Measurements from ENCODE around the gene HPCAL1.
"Not testable (repeated sequence)": the region's sequence is repeated elsewhere in the genome, so short reads cannot be mapped to it uniquely, and the experiment has no call there.

HPCAL1 gene

DNA sequence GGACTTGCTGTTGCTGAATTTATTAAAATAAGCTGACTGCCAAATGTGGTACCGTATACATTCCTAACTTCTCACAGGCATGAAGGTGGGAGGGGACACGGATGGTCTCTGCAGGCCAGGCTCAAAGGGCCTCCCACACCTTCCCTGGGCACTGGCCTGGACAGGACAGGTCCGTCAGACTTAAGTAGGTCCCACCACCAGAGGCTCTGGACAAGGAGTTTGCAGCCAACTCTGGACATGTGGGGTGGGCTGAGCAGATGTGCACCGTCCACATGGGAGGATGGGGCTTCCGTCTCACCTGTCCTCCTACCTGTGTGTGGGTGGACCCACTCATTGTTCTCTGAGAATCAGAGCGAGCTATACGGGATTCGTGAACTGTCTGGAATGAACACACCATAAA is 137.3 kb downstream of the HPCAL1 start:
- DNase-seq (ENCODE audit: insufficient read length, low spot score) (no peak), FAIRE-seq (no peak)
- TF ChIP-seq POU2F2 (IDR thresholded peaks at IDR 0.05; ENCODE audit: low read depth, low read length) (no peak), POLR2AphosphoS5 (IDR thresholded peaks at IDR 0.05; ENCODE audit: low read depth, low read length) (no peak; the same call in 1 of the 2 replicates)

DNA sequence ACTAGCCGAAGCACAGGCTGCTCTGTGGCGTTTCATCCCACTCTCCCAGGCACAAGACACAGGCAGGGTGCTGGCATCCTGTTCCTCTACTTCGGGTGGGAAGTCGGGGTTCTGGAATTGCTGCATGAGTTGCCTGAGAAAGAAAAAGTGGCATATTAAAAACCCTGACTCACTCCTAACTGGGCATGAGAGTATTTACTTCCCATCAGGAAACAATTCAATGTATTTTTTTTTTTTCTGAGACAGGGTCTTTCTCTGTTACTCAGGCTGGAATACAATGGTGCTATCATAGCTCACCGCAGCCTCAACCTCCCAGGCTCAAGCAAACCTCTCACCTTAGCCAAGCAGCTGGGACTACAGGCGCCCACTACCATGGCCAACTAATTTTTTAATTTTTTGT is 138.0 kb downstream of the HPCAL1 start:
- TF ChIP-seq SPI1 (IDR thresholded peaks at IDR 0.05; ENCODE audit: low read depth, low read length) (no peak), POU2F2 (IDR thresholded peaks at IDR 0.05; ENCODE audit: low read depth, low read length) (no peak), PAX5 (IDR thresholded peaks at IDR 0.05; ENCODE audit: insufficient read depth, low read length, severe bottlenecking) (no peak), POLR2A (IDR thresholded peaks at IDR 0.05; ENCODE audit: low read depth, low read length) (no peak), POLR2AphosphoS5 (IDR thresholded peaks at IDR 0.05; ENCODE audit: low read depth, low read length) (no peak), TAF1 (IDR thresholded peaks at IDR 0.05; ENCODE audit: low read depth, low read length) (no peak)
- no peak for DNase-seq (ENCODE audit: insufficient read length, low spot score)
- no peak for FAIRE-seq

DNA sequence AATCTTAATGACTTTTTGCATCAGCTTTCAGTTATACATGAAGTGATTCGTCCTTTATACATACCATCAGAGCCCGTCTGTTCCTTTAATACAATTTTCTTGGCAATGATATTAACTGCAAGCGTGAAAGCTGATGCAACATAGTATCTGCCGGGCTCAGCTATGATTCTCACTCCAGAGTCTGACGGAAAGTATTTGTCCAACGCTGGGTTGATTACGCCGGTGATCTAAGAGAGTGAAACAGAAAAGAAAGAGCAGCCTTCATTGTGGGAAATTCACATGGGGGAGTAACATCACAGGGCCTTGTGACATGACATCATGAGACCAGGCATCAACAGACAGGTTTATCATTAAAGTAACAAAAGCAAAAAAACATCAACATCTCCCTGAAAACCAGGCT is 139.2 kb downstream of the HPCAL1 start:
- no peak for TF ChIP-seq TAF1 (IDR thresholded peaks at IDR 0.05; ENCODE audit: low read depth, low read length)
- TF ChIP-seq PAX5 (IDR thresholded peaks at IDR 0.05; ENCODE audit: insufficient read depth, low read length, severe bottlenecking), result no peak
- TF ChIP-seq SPI1 (IDR thresholded peaks at IDR 0.05; ENCODE audit: low read depth, low read length), result no peak
- TF ChIP-seq POLR2A (IDR thresholded peaks at IDR 0.05; ENCODE audit: low read depth, low read length), result no peak
- no peak for TF ChIP-seq POU2F2 (IDR thresholded peaks at IDR 0.05; ENCODE audit: low read depth, low read length)
- FAIRE-seq (no peak), DNase-seq (ENCODE audit: insufficient read length, low spot score) (no peak)

DNA sequence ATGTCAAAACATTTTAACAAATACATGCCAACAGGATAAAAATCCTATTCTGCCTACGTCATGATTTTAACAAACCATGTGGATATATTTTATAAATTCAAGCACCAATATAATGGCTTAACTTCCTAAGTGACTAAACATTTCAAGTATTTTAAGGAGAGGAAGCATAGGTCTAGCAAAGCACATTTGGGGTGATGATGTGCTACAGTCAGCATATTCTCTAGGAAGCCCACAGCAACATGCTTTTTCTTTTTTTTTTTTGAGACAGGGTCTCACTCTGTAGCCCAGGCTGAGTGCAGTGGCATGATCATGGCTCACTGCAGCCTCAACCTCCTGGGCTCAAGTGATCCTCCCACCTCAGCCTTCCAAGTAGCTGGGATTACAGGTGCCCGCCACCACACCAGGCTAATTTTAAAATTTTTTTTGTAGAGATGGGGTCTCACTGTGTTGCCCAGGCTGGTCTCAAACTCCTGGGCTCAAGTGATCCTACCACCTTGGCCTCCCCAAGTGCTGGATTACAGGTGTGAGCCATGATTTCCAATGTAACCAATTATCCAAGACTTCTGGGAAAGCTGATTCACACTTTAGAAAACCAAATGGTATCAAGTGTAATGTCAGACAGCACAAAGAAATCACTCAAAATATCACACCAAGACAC is 139.9 kb downstream of the HPCAL1 start:
- not testable (repeated sequence) for FAIRE-seq; DNase-seq (ENCODE audit: insufficient read length, low spot score)

DNA sequence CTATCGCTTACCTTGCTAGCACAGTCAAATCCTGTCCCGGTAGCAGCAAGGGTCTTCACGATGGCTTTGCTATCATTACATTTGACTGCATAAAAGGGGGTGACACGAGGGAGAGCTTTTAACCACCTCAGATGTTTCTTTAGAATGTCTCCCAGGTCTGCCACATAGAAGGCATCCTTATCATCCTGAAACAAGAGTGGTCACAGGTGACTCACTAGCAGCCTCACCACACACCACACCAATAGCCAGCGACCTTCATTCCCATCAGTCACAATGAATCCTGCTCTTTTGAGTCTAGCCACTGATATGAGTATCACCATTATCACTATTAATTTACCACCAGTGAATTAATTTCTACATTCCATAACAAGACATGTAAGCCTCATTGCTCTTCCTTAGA is 141.8 kb downstream of the HPCAL1 start:
- no peak for DNase-seq (ENCODE audit: insufficient read length, low spot score)
- FAIRE-seq, result no peak
- no peak for TF ChIP-seq PAX5 (IDR thresholded peaks at IDR 0.05; ENCODE audit: insufficient read depth, low read length, severe bottlenecking)
- TF ChIP-seq SPI1 (IDR thresholded peaks at IDR 0.05; ENCODE audit: low read depth, low read length), result no peak
- no peak for TF ChIP-seq POLR2AphosphoS5 (IDR thresholded peaks at IDR 0.05; ENCODE audit: low read depth, low read length)
- no peak for TF ChIP-seq POLR2A (IDR thresholded peaks at IDR 0.05; ENCODE audit: low read depth, low read length)
- TF ChIP-seq POU2F2 (IDR thresholded peaks at IDR 0.05; ENCODE audit: low read depth, low read length), result no peak
- TF ChIP-seq TAF1 (IDR thresholded peaks at IDR 0.05; ENCODE audit: low read depth, low read length), result no peak

DNA sequence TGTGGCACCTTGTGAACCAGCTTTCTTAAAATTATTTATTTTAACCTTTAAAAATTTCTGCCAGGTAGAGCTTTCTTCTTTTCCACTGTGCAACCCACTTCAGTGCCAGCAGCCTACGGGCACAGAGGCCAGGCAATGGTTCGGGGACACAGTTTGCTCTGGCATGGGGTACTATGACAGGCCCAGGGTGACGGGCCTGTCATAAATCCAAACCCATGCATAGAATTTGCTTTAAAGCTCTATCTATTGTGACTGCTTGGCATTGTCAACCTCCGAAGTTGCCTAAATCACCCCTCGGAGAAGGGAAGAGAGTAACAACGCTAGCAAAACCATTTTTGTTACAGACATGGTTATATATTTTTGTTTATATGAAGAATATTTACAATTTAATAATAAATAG is 143.9 kb downstream of the HPCAL1 start:
- no peak for FAIRE-seq
- DNase-seq (ENCODE audit: insufficient read length, low spot score), result no peak
- TF ChIP-seq POU2F2 (IDR thresholded peaks at IDR 0.05; ENCODE audit: low read depth, low read length), result no peak
- TF ChIP-seq SPI1 (IDR thresholded peaks at IDR 0.05; ENCODE audit: low read depth, low read length), result no peak
- TF ChIP-seq POLR2AphosphoS5 (IDR thresholded peaks at IDR 0.05; ENCODE audit: low read depth, low read length), result no peak
- no peak for TF ChIP-seq POLR2A (IDR thresholded peaks at IDR 0.05; ENCODE audit: low read depth, low read length)
- no peak for TF ChIP-seq PAX5 (IDR thresholded peaks at IDR 0.05; ENCODE audit: insufficient read depth, low read length, severe bottlenecking)
- TF ChIP-seq TAF1 (IDR thresholded peaks at IDR 0.05; ENCODE audit: low read depth, low read length), result no peak

DNA sequence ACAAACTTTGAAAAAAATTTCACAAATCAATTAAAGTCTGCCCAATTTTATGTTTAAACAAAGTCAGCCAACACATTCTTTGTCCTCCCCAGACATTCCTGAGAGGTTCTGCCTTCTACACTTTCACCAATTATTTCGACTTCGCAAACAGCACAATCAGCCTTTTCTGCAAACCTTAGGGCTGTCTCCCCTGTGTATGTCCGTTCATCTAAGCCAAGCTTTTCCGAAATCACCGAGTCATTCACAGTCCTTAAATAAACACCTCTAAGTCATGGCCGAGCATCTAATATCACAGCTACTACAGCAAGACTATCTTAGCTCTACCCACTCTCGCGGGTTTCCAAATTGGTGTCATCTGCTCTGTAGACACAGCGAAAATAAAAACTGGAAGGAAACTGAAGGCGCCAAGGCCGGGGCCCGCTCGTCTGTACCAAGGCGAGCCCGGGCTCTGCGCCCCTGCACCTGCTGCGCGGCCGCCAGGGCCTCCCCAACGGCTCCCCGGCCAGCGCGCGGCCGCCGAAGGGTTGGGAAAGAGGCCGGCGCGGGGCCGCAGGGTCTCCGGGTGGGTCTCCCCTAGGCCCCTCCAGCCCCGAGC is 144.7 kb downstream of the HPCAL1 start:
- FAIRE-seq (peak; percentile 57), DNase-seq (ENCODE audit: insufficient read length, low spot score) (no peak)
- TF ChIP-seq POLR2AphosphoS5 (IDR thresholded peaks at IDR 0.05; ENCODE audit: low read depth, low read length) (no peak), SPI1 (IDR thresholded peaks at IDR 0.05; ENCODE audit: low read depth, low read length) (no peak), POLR2A (IDR thresholded peaks at IDR 0.05; ENCODE audit: low read depth, low read length) (no peak; the same call in 1 of the 2 replicates), TAF1 (IDR thresholded peaks at IDR 0.05; ENCODE audit: low read depth, low read length) (no peak), PAX5 (IDR thresholded peaks at IDR 0.05; ENCODE audit: insufficient read depth, low read length, severe bottlenecking) (no peak), POU2F2 (IDR thresholded peaks at IDR 0.05; ENCODE audit: low read depth, low read length) (no peak)

DNA sequence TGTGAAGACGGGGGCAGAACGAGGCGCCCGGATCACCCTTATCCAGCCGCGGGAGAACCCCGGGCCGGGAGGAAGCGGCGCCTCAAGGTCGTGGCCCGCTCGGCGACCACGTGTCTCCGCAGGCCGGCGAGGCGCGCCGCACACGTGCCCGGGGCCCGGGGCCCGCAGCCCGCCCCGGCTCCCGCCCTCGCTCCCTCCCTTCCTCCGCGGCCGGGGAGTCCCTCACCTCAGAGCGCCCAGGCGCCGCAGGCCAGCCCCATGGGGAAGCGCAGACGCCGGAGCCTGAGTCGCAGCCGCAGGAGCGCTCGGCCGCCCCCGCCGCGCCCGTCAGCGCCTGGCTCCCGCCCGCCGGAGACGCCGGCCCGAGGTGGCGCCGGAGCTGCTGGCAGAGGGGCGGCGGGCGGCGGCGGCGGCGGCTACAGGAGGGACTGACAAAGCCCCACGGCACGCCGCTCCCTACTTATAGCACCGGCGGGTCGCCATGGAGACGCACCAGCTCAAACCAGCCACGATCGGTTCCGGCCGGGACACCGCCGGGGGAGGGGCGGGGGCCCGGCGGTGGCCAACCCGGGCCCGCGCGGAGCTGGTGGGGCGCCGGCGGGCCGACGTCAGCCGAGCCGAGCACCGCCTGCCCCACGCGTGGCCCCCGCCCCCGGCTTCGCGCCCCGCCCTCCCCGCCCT is 145.3 kb downstream of the HPCAL1 start, which contains the start of gene ODC1:
TSS of gene ODC1 (minus strand) at position 433 of the 681 bp plus-strand sequence. CDS start 3,295 bp downstream, outside the sequence.
- peak; percentile 43 for DNase-seq (ENCODE audit: insufficient read length, low spot score)
- FAIRE-seq, result peak; percentile 31
- TF ChIP-seq POU2F2 (IDR thresholded peaks at IDR 0.05; ENCODE audit: low read depth, low read length) (no peak), POLR2AphosphoS5 (IDR thresholded peaks at IDR 0.05; ENCODE audit: low read depth, low read length) (no peak), PAX5 (IDR thresholded peaks at IDR 0.05; ENCODE audit: insufficient read depth, low read length, severe bottlenecking) (no peak), TAF1 (IDR thresholded peaks at IDR 0.05; ENCODE audit: low read depth, low read length) (no peak), POLR2A (IDR thresholded peaks at IDR 0.05; ENCODE audit: low read depth, low read length) (no peak), SPI1 (IDR thresholded peaks at IDR 0.05; ENCODE audit: low read depth, low read length) (peak; percentile 42)

DNA sequence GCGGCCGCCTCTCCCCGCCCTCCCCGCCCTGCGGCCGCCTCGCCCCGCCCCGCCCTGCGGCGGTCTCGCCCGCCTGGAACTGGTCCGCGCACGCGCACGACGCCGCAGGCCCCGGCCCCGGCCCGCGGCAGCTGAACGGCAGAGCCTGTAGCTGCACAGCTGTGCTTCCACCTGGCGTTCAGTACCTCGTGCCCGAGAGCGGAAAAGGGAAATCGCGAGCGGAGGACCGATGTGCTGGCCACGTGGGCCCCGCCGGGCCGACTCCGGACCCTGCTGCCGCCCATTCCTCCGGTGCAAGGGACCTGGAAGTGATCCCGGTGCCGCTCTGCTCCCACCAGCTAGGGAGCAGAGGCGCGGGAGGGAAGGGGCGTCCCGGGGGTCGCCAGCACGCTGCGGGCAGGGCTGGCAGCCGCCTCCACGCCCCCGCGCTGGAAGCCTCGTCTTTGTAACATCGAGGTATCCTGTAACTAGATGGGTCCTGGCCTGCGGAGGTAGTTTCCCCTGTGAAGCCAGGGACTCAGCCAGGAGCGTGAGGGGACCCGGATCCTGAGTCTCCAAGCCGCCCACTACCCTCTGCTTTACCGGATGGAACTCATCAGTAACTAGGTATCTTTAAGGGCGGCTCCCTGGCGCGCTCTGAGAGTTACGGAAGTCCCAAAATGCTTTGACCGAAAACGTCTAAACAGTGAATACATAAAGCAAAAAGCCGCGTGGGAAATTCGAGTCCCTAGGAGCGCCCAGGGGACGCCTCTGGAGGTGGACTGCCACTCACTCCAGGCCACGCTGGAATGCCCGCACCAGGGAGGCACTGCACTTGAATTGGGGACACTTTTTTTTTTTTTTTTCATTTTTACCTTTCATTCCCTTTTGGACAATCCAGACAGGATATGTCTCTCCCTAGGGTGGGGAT is 146.1 kb downstream of the HPCAL1 start:
- peak; percentile 66; the same call in 1 of the 2 replicates for TF ChIP-seq POLR2AphosphoS5 (IDR thresholded peaks at IDR 0.05; ENCODE audit: low read depth, low read length)
- TF ChIP-seq SPI1 (IDR thresholded peaks at IDR 0.05; ENCODE audit: low read depth, low read length), result 0 out of 2 replicates have a peak, but pooled peaks have one; percentile 39
- TF ChIP-seq POLR2A (IDR thresholded peaks at IDR 0.05; ENCODE audit: low read depth, low read length), result peak; percentile 71
- TF ChIP-seq TAF1 (IDR thresholded peaks at IDR 0.05; ENCODE audit: low read depth, low read length), result peak; percentile 58
- TF ChIP-seq POU2F2 (IDR thresholded peaks at IDR 0.05; ENCODE audit: low read depth, low read length), result no peak
- TF ChIP-seq PAX5 (IDR thresholded peaks at IDR 0.05; ENCODE audit: insufficient read depth, low read length, severe bottlenecking), result no peak
- peak; percentile 87 for FAIRE-seq
- DNase-seq (ENCODE audit: insufficient read length, low spot score), result peak; percentile 96

Data from GM12891 (cell line).